Measurements from ENCODE around the gene APOBEC3H. TPM values are rescaled to one million over a fixed set of nuclear protein-coding genes. Genes with fewer than 3 reads are reported as not detected.

Gene APOBEC3H
- total RNA-seq, 1 donor from 2014 or later, result 0.32 TPM

GRCh38 chr22:39098576-39098975 is 1.5 kb downstream of the APOBEC3H start:
- ATAC-seq, result no peak

GRCh38 chr22:39101226-39101625 is 4.2 kb downstream of the APOBEC3H start:
- intact Hi-C loops (cut with DNase I), result no loop called here
- no peak for DNase-seq (ENCODE audit: missing footprints)
- no peak for ATAC-seq

More at GRCh38 chr22:39098576-39098975, 1.5 kb downstream of the APOBEC3H start:
- no peak for DNase-seq (ENCODE audit: missing footprints)
- intact Hi-C loops (cut with DNase I), result no loop called here

GRCh38 chr22:39103431-39103830 is 6.4 kb downstream of the APOBEC3H start:
- DNase-seq (ENCODE audit: missing footprints) (no peak), ATAC-seq (no peak)
- intact Hi-C loops (cut with DNase I), result no loop called here

DNA sequence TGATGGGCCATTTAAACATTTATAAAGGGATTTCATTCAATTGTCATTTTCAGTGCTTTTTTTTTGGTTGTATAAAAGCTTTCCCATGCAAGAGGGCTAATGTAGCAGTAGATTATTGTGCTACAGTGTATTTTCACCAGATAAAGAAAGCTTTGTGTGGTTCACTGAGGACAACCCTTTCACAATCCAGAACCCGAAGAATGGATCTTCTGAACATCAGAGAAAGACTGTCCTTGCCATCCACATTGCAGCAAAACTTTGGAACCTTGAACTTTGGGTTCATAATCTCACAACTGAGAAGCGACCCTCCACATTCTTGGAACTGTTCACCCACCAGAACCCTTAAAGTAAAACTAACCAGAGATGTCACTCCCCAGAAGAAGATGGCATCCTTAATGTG is 9.3 kb downstream of the APOBEC3H start:
- DNase-seq (ENCODE audit: missing footprints) (no peak), ATAC-seq (no peak)
- intact Hi-C loops (cut with DNase I), result no loop called here

DNA sequence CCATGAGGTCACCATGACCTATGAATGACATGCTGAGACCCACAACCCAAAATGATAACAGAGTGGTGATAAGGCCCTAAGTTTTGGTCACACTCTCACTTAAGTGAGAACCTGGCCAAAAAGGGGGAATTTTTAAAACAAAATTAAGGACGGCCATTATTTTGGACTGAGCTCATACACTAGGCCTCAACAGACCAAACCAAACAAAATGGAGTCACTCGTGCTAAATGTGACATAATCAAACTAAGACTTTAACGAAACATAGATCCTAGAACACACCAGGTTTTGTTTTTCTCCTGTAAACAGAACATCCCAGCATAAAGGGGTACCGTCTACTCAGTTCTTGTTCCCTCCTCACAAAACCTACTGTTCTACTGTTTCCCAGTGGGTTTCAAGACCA is 11.4 kb downstream of the APOBEC3H start:
- DNase-seq (ENCODE audit: missing footprints) (no peak), ATAC-seq (no peak)
- intact Hi-C loops (cut with DNase I), result no loop called here

DNA sequence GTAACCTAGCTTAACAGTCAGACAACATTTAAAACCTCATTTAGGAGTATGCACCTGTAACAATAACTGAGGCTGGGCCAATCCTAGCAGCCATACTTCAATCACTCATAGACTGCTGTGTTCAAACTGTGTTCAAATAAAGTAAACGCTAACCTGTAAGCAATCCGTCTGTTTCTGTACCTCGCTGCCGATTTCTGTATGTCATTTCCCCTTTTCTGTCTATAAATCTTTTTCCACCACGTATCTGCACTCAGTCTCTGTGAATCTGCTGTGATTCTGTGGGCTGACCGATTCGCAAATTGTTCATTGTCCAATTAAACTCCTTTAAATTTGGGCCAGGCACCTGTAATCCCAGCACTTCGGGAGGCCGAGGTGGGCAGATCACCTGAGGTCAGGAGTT is 12.3 kb downstream of the APOBEC3H start:
- ATAC-seq, result no peak
- no peak for DNase-seq (ENCODE audit: missing footprints)
- intact Hi-C loops (cut with DNase I), result no loop called here

DNA sequence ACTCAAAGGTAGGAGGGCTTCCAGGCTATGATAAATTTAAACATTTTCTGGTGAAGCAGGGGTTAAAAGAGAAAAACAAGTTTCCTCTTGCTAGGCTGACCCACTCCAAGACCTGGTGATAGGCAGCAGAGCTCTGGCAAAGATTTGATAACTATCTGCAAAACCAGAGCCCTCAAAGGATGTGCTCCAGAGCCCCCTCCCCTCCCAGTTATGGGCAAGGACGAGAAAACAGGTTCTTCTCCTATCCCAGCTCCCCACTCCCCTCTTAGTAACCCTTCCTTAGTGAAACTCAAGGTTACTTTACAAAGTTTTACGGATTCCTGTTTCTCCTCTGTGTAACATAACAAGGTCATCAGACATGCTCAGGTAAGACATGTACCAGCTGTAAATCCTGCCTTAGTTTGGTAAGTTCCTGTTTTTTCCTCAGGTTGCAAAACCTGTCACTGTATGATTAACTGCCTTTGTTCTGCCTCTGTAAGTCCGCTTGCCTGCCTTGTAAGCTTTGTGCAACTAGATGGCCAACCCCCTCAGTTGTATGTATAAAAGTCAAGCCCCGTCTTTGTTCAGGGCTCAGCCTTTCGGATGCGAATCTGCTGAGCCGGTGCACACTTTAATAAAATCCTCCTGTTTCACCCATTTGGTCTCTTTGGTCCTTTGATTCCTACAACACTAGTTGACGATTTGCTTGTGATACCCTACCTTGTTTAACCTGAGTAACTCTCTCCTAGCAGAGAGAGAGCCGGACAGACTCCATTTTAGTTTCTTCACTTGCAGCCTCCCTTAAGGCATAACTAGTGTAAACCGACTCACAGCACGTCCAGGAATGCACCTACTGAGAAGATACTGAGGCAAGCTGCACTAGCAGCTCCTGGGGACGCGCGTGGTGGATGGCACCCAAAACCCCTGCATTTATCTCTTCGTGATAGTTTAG is 13.9 kb downstream of the APOBEC3H start:
- intact Hi-C loops (cut with DNase I), result no loop called here
- DNase-seq (ENCODE audit: missing footprints) (no peak), ATAC-seq (no peak)

DNA sequence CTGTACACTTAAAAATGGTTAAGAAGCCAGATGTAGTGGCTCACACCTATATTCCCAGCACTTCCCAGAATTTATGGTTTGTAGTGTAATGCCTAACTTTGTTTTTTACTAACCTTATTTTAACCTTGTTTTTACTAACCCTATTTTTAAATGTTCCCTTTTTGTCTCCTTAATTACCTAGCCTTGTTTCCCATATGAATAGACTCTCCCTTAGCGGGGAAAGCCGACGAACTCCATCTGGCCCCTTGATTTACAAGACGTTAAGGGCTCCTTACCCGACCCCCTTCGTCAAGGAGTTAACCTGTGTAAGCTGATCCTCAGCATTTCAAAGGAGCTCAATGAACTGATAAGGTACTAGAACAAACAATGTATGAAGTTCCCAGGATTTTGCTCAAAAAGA is 17.1 kb downstream of the APOBEC3H start:
- intact Hi-C loops (cut with DNase I), result no loop called here
- DNase-seq (ENCODE audit: missing footprints), result no peak
- no peak for ATAC-seq

DNA sequence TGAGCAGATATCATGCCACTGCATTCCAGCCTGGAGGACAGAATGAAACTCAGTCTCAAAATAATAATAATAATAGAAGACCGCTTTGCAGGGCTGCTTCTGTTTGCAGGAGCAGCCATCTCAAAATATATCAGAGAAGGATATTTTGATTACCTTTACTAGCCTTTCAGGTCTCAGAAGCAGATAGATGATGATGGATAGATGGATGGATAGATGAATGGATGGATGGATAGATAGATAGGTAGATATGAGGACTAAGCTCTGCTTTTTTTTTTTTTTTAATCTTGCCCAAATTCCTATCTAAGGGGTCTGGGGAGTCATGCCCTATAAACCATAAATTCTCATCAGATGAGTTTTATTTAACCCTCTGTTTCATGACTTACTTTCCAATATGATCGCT is 18.5 kb downstream of the APOBEC3H start:
- ATAC-seq, result no peak
- DNase-seq (ENCODE audit: missing footprints), result no peak
- intact Hi-C loops (cut with DNase I), result loop anchor here (5.0 kb wide), 1 partner anchor 108 kb away; no protein-coding TSS in a partner anchor

DNA sequence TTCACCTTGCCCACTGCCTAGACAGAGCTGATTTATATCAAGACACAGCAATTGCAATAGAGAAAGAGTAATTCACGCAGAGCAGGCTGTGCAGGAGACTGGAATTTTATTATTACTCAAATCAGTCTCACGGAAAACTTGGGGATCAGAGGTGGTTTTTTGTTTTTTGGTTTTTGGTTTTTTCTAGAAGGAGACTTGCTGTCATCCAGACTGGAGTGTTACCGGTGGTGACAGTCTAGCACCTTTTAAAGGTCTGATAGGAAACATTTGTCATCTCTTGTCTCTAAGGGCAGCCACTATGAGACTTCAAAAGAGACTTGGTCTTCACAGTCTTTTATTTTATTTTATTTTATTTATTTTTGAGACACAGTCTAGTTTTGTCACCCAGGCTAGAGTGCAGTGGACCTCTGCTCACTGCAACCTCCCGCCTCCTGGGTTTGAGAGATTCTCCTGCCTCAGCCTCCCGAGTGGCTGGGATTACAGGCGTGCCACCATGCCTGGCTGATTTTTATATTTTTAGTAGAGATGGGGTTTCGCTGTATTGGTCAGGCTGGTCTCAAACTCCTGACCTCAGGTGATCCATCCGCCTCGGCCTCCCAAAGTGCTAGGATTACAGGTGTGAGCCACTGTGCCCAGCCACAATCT is 19.1 kb downstream of the APOBEC3H start:
- intact Hi-C loops (cut with DNase I), result loop anchor here (5.0 kb wide), 1 partner anchor 109 kb away; no protein-coding TSS in a partner anchor
- no peak for DNase-seq (ENCODE audit: missing footprints)
- no peak for ATAC-seq

DNA sequence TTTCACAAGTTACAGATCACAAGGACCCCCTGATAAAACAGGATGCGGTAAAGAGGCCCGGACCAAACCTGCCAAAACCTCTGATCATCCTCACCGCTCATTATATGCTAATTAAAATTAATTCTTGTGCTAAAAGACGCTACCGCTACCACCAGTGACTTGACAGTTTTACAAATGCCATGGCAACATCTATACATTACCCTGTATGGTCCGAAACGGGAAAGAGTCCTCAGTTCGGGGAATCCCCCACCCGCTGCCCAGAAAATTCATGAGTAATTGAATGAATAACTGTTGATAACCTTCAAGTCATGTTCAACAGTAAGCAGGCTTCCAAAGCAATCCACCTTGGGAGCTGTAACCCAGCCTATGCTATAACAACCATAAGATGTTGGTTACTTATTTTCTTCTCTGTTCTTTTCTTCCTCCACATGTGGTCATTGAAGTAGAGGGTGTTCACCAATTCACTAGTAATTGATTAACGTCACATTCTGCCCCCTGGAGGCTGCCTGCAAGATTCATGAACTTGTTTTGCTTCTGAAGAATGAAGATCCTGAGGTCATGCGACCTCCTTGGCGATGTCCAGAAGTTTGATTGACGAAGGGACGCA is 20.6 kb downstream of the APOBEC3H start:
- intact Hi-C loops (cut with DNase I), result loop anchor here (5.0 kb wide), 1 partner anchor 110 kb away; no protein-coding TSS in a partner anchor
- ATAC-seq (no peak), DNase-seq (ENCODE audit: missing footprints) (no peak)

GRCh38 chr22:39120983-39121382 is 23.9 kb downstream of the APOBEC3H start:
- no peak for ATAC-seq
- intact Hi-C loops (cut with DNase I), result loop anchor here (5.0 kb wide), 1 partner anchor 354 kb away; no protein-coding TSS in a partner anchor

DNA sequence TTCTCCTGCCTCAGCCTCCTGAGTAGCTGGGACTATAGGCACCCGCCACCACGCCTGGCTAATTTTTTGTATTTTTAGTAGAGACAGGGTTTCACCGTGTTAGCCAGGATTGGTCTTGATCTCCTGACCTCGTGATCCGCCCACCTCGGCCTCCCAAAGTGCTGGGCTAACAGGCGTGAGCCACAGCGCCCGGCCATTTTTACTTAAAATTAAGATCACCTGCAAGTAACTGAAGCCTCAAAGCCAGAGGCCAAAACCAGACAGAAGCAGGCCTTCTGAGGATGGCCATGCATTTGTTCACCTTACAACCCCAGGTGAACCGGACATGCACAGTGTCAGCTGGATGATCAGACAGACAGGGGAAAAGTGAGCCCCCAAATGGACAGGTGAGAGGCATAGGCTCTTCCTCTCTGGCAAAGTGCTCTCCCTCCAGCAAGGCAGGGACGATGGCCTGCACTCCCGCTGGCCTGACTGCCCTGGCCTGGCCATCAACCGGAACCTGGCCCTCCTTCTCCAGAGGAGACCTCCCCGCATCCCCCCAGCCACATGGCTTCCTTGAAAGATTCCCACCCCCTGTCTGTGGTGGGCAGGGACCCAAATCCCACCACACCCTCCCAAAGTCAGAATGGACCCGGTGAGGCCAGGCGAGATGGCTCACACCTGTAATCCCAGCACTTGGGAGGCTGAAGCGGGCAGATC is 25.9 kb downstream of the APOBEC3H start:
- intact Hi-C loops (cut with DNase I), result loop anchor here (2.0 to 5.0 kb wide), 2 partner anchors 252 to 356 kb away; no protein-coding TSS in a partner anchor
- DNase-seq (ENCODE audit: missing footprints) (no peak), ATAC-seq (no peak)

More at GRCh38 chr22:39120983-39121382, 23.9 kb downstream of the APOBEC3H start:
- DNase-seq (ENCODE audit: missing footprints), result no peak

- intact Hi-C loops (cut with DNase I), result loop anchor here (2.0 to 5.0 kb wide), 2 partner anchors 253 to 357 kb away; no protein-coding TSS in a partner anchor
- DNase-seq (ENCODE audit: missing footprints) (no peak), ATAC-seq (no peak)
These were observed 26.9 kb downstream of the APOBEC3H start for GRCh38 chr22:39123751-39124581.

GRCh38 chr22:39125622-39126021 is 28.6 kb downstream of the APOBEC3H start:
- intact Hi-C loops (cut with DNase I), result no loop called here
- ATAC-seq (no peak), DNase-seq (ENCODE audit: missing footprints) (no peak)

GRCh38 chr22:39128508-39128907 is 31.5 kb downstream of the APOBEC3H start:
- intact Hi-C loops (cut with DNase I), result no loop called here
- ATAC-seq (no peak), DNase-seq (ENCODE audit: missing footprints) (no peak)

DNA sequence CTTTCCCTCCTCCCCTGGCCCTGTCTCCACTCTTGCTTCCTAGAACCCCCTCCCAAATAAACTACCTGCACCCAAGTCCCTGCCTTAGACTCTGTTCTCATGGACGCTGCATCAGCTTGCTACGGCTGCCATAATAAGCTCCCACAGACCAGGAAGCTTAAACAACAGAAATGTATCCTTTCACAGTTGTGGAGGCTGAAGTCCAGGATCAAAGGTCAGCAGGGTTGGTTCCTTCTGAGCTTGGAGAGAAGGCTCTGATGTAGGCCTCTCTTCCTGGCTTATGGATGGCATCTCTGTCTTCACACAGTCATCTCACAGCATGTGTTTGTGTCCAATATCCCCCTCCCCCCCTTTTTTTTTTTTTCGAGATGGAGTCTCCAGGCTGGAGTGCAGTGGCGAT is 32.0 kb downstream of the APOBEC3H start:
- DNase-seq (ENCODE audit: missing footprints) (no peak), ATAC-seq (no peak)
- intact Hi-C loops (cut with DNase I), result no loop called here

DNA sequence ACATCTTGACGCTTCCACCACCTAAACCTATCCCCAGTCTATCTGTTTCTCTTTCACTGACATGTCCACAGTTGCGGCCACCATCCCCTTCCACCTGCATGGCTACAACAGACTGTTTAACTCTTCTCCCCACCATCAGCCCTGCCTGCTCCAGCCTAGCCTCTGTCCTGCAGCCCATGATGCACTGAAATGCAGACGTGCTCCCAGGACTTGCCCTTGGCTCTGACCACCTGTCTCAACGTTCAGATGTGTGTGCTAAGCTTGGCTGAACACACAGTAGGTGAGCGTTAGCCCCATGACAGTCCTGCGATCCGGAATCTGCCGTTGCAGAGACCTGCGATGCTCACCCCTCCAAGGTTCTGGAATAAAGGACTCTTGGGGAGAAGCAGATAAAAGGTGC is 32.7 kb downstream of the APOBEC3H start:
- intact Hi-C loops (cut with DNase I), result no loop called here
- ATAC-seq (no peak), DNase-seq (ENCODE audit: missing footprints) (no peak)

Measured in Right ventricle myocardium inferior (tissue), 1 donor.